ENCODE data around the gene TBC1D5.
"Not testable (repeated sequence)": the region's sequence is repeated elsewhere in the genome, so short reads cannot be mapped to it uniquely, and the experiment has no call there.

TBC1D5 gene

GRCh38 chr3:17500618-17501017, 241.8 kb downstream of the TBC1D5 start:
- TF ChIP-seq CTCF (IDR thresholded peaks at IDR 0.05; ENCODE audit: borderline replicate concordance, insufficient read depth, low read depth, low read length): no peak
- no peak overlapping the region for H3K4me3 ChIP-seq (ENCODE audit: low read depth, low read length)

- no peak overlapping the region for H3K4me3 ChIP-seq (ENCODE audit: low read depth, low read length)
- no peak for TF ChIP-seq CTCF (IDR thresholded peaks at IDR 0.05; ENCODE audit: borderline replicate concordance, insufficient read depth, low read depth, low read length)
Observed at GRCh38 chr3:17494117-17494809, 248.2 kb downstream of the TBC1D5 start.

GRCh38 chr3:17491601-17492000, 250.8 kb downstream of the TBC1D5 start:
- TF ChIP-seq CTCF (IDR thresholded peaks at IDR 0.05; ENCODE audit: borderline replicate concordance, insufficient read depth, low read depth, low read length): no peak
- no peak overlapping the region for H3K4me3 ChIP-seq (ENCODE audit: low read depth, low read length)

GRCh38 chr3:17491190-17491589, 251.2 kb downstream of the TBC1D5 start:
- not testable (repeated sequence) for H3K4me3 ChIP-seq (ENCODE audit: low read depth, low read length)

GRCh38 chr3:17489139-17489538, 253.3 kb downstream of the TBC1D5 start:
- TF ChIP-seq CTCF (IDR thresholded peaks at IDR 0.05; ENCODE audit: borderline replicate concordance, insufficient read depth, low read depth, low read length): no peak
- no peak overlapping the region for H3K4me3 ChIP-seq (ENCODE audit: low read depth, low read length)

GRCh38 chr3:17481116-17481515, 261.3 kb downstream of the TBC1D5 start:
- no peak overlapping the region for H3K4me3 ChIP-seq (ENCODE audit: low read depth, low read length)
- no peak for TF ChIP-seq CTCF (IDR thresholded peaks at IDR 0.05; ENCODE audit: borderline replicate concordance, insufficient read depth, low read depth, low read length)

GRCh38 chr3:17479681-17480405, 262.6 kb downstream of the TBC1D5 start:
- H3K4me3 ChIP-seq (ENCODE audit: low read depth, low read length): no peak overlapping the region
- no peak for TF ChIP-seq CTCF (IDR thresholded peaks at IDR 0.05; ENCODE audit: borderline replicate concordance, insufficient read depth, low read depth, low read length)

Measured in GM12875 (cell line).